PC-3 (cell line): Measurements from ENCODE around the gene TANGO2.

Experiments used
- EZH2 ChIP-seq: fragments of 300-600 bp; sonication (generic); IDR thresholded peaks from one replicate; pipeline ENCODE4 v1.6.1; 2017; ENCODE audit warnings: antibody characterized with exemption, mild to moderate bottlenecking, low read length; ENCODE audit not compliant: unreplicated experiment
- EZH2phosphoT487 ChIP-seq: fragments of 300-600 bp; sonication (generic); IDR thresholded peaks from 2 replicates; pipeline ENCODE4 v1.6.1; 2018; ENCODE audit warnings: mild to moderate bottlenecking, antibody characterized with exemption, low read length, borderline replicate concordance
- TF ChIP-seq, protein P1 (sequence below): fragments of 300-600 bp; sonication (generic); conservative IDR thresholded peaks from 2 replicates; pipeline ENCODE4 v1.5.1; 2017; ENCODE audit warnings: antibody characterized with exemption, low read depth, mild to moderate bottlenecking, low read length

DNA sequence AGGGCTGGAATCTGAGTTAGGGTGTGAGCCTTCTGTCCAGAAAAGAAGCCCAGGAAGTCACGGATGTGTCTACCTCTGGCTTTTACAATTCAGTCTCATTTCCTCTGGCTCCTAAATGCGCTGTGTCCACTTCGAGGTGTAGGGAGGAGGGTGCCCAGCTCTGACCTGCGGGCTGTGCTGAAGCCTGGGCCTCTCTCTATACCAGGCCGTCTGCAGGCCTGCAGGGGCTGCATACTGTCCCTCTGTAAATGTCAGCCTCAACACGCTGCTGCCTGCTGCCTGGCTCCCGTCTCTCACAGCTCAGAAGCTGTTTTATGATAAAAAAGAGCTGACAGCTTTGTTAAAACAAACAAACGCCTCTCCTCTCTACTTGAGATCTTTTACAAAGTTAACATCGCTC, 18.8 kb upstream of the TANGO2 start:
- TF ChIP-seq, protein P1, sequence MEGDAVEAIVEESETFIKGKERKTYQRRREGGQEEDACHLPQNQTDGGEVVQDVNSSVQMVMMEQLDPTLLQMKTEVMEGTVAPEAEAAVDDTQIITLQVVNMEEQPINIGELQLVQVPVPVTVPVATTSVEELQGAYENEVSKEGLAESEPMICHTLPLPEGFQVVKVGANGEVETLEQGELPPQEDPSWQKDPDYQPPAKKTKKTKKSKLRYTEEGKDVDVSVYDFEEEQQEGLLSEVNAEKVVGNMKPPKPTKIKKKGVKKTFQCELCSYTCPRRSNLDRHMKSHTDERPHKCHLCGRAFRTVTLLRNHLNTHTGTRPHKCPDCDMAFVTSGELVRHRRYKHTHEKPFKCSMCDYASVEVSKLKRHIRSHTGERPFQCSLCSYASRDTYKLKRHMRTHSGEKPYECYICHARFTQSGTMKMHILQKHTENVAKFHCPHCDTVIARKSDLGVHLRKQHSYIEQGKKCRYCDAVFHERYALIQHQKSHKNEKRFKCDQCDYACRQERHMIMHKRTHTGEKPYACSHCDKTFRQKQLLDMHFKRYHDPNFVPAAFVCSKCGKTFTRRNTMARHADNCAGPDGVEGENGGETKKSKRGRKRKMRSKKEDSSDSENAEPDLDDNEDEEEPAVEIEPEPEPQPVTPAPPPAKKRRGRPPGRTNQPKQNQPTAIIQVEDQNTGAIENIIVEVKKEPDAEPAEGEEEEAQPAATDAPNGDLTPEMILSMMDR = no peak
- TF ChIP-seq EZH2 (no peak), EZH2phosphoT487 (no peak)
